HCT116 (cell line): ENCODE measurements around the gene CTBP1. TPM values are rescaled to one million over a fixed set of nuclear protein-coding genes. Genes with fewer than 3 reads are reported as not detected.

Experiments
- ATAC-seq: fragments of 200-7000 bp; cut with Tn5 transposase; 2 replicates; pipeline ENCODE4 v1.9.1; 2020; ENCODE audit warnings: mild to moderate bottlenecking, moderate library complexity
- BruUV-seq: library from RNA; stranded (reverse); fragments of 400-500 nt; replicated peaks from 2 replicates; lab custom pipeline; 2021; lab: Mats Ljungman, UMichigan
- CTCF ChIA-PET: fragments of 300-600 bp; sonication (Branson Sonifier 250); formaldehyde crosslinking; loops from one replicate; lab custom pipeline; 2021; ENCODE audit warnings: antibody characterized with exemption; lab: Charles Lee
- POLR2A ChIA-PET: fragments of 300-600, 350-600 bp; sonication (Branson Sonifier 250); formaldehyde crosslinking; loops from one replicate; lab custom pipeline; 2021; ENCODE audit warnings: antibody characterized with exemption; lab: Charles Lee
- RAD21 ChIA-PET, 2 experiments: fragments of 300-600 bp; sonication (Branson Sonifier 250); formaldehyde crosslinking; loops; one replicate each; lab custom pipeline; 2023; ENCODE audit warnings: low total read pairs in 2 of 2; ENCODE audit not compliant: uncharacterized antibody in 2 of 2, unreplicated experiment in 2 of 2, low non-redundant PET in 1 of 2; lab: Charles Lee
- DNase-seq: peaks from one replicate; pipeline ENCODE4 v3.0.0-alpha.2; 2010; ENCODE audit warnings: low read depth, low spot score
- H2AFZ ChIP-seq: fragments of 200-600 bp; shearing (Covaris generic), sonication (generic); 2 replicates; pipeline ENCODE4 v1.6.1; 2017; ENCODE audit warnings: low read depth, mixed run types, mixed read lengths, antibody characterized with exemption, low read length; ENCODE audit not compliant: poor library complexity, severe bottlenecking
- H3K27ac ChIP-seq: 2 replicates; pipeline ENCODE4 v1.5.1; 2012; ENCODE audit warnings: low read depth, low read length
- H3K27me3 ChIP-seq: fragments of 200-600 bp; sonication (generic); 2 replicates; pipeline ENCODE4 v1.6.1; 2016; ENCODE audit warnings: mixed run types, low read length, mixed read lengths; ENCODE audit not compliant: insufficient read depth
- H3K36me3 ChIP-seq, 2 experiments: fragments of 200-500 bp in 1 of 2; fragments of 200-600 bp in 1 of 2; sonication (Bioruptor generic) in 1 of 2; sonication (generic) in 1 of 2; 2 replicates each; pipeline versions ENCODE4 v1.5.1 to v1.6.1; 2014 to 2016; ENCODE audit warnings: low read length in 2 of 2, inconsistent platforms in 1 of 2, mixed read lengths in 1 of 2, mixed run types in 1 of 2; ENCODE audit not compliant: insufficient read depth in 2 of 2, control insufficient read depth in 1 of 2
- H3K4me1 ChIP-seq, 2 experiments: fragments of 200-600 bp in 1 of 2; sonication (generic) in 1 of 2; 2 replicates each; pipeline versions ENCODE4 v1.5.1 to v1.6.1; 2012 to 2017; ENCODE audit warnings: low read length in 2 of 2, inconsistent platforms in 1 of 2, mild to moderate bottlenecking in 1 of 2, mixed read lengths in 1 of 2, mixed run types in 1 of 2, moderate library complexity in 1 of 2; ENCODE audit not compliant: insufficient read depth in 2 of 2, control insufficient read depth in 1 of 2
- H3K4me2 ChIP-seq: fragments of 200-600 bp; sonication (generic); 2 replicates; pipeline ENCODE4 v1.6.1; 2017; ENCODE audit warnings: mixed run types, low read length, mixed read lengths
- H3K4me3 ChIP-seq, 2 experiments: fragments of 200-600 bp in 1 of 2; sonication (generic) in 1 of 2; replicated peaks in 1 of 2; 2 replicates each; pipeline ENCODE4 v1.5.1; 2011 to 2016; ENCODE audit warnings: low read length in 2 of 2, control low read depth in 1 of 2, low read depth in 1 of 2, mild to moderate bottlenecking in 1 of 2, mixed read lengths in 1 of 2, mixed run types in 1 of 2
- H3K79me2 ChIP-seq: fragments of 200-600 bp; sonication (generic); 2 replicates; pipeline ENCODE4 v1.6.1; 2017; ENCODE audit warnings: mild to moderate bottlenecking, mixed run types, low read length, moderate library complexity, mixed read lengths; ENCODE audit not compliant: insufficient read depth
- H3K9ac ChIP-seq: fragments of 200-600 bp; sonication (generic); 2 replicates; pipeline ENCODE4 v1.6.1; 2016; ENCODE audit warnings: low read length, mixed read lengths
- H3K9me2 ChIP-seq: fragments of 200-600 bp; sonication (generic), shearing (Covaris generic); 2 replicates; pipeline ENCODE4 v1.6.1; 2017; ENCODE audit warnings: mixed run types, mild to moderate bottlenecking, moderate library complexity; ENCODE audit not compliant: insufficient read depth
- H3K9me3 ChIP-seq, 2 experiments: fragments of 200-500 bp in 1 of 2; fragments of 200-600 bp in 1 of 2; sonication (Bioruptor generic) in 1 of 2; sonication (generic) in 1 of 2; 2 replicates each; pipeline ENCODE4 v1.6.1; 2014 to 2017; ENCODE audit warnings: low read length in 2 of 2, mixed read lengths in 2 of 2, inconsistent platforms in 1 of 2, low read depth in 1 of 2, mild to moderate bottlenecking in 1 of 2, mixed run types in 1 of 2, moderate library complexity in 1 of 2; ENCODE audit not compliant: control insufficient read depth in 1 of 2, insufficient read depth in 1 of 2
- H4K20me1 ChIP-seq: fragments of 200-600 bp; sonication (generic), shearing (Covaris generic); 2 replicates; pipeline ENCODE4 v1.6.1; 2017; ENCODE audit warnings: mixed run types, mild to moderate bottlenecking, moderate library complexity; ENCODE audit not compliant: insufficient read depth
- CEBPB ChIP-seq: IDR thresholded peaks from 2 replicates; pipeline ENCODE4 v1.6.1; 2012; ENCODE audit warnings: low read depth
- EGR1 ChIP-seq: IDR thresholded peaks from 2 replicates; pipeline ENCODE4 v1.6.1; 2012; ENCODE audit warnings: low read depth
- ELF1 ChIP-seq: IDR thresholded peaks from 2 replicates; pipeline ENCODE4 v1.6.1; 2012; ENCODE audit warnings: low read depth, borderline replicate concordance
- EZH2phosphoT487 ChIP-seq: fragments of 200-600 bp; IDR thresholded peaks from 2 replicates; pipeline ENCODE4 v1.6.1; 2018; ENCODE audit warnings: antibody characterized with exemption, borderline replicate concordance
- JUND ChIP-seq: IDR thresholded peaks from 2 replicates; pipeline ENCODE4 v1.6.1; 2012
- POLR2A ChIP-seq: IDR thresholded peaks from 2 replicates; pipeline ENCODE4 v1.7.0; 2011; ENCODE audit warnings: borderline replicate concordance; ENCODE audit not compliant: insufficient read depth, insufficient read length; ENCODE audit errors: extremely low read depth
- POLR2AphosphoS5 ChIP-seq: IDR thresholded peaks from 2 replicates; pipeline ENCODE4 v1.6.1; 2011; ENCODE audit warnings: mild to moderate bottlenecking, low read depth, low read length, moderate library complexity
- SP1 ChIP-seq: IDR thresholded peaks from 2 replicates; pipeline ENCODE4 v1.6.1; 2012; ENCODE audit warnings: low read depth
- SRF ChIP-seq: IDR thresholded peaks from 2 replicates; pipeline ENCODE4 v1.6.1; 2012; ENCODE audit warnings: low read depth
- YY1 ChIP-seq: IDR thresholded peaks from 2 replicates; pipeline ENCODE4 v1.6.1; 2011; ENCODE audit warnings: low read length, low read depth, moderate library complexity, mild to moderate bottlenecking; ENCODE audit not compliant: insufficient replicate concordance; ENCODE audit errors: extremely low read depth
- ZBTB33 ChIP-seq: IDR thresholded peaks from 2 replicates; pipeline ENCODE4 v1.6.1; 2011; ENCODE audit warnings: mild to moderate bottlenecking, low read length, moderate library complexity; ENCODE audit not compliant: insufficient replicate concordance; ENCODE audit errors: extremely low read depth
- ZNF274 ChIP-seq: fragments of 200-500 bp; sonication (Bioruptor generic); IDR thresholded peaks from 2 replicates; pipeline ENCODE4 v1.6.1; 2014; ENCODE audit warnings: mild to moderate bottlenecking, low read depth, low read length, inconsistent platforms
- intact Hi-C: fragments of 100-400 bp; cut with micrococcal nuclease; formaldehyde crosslinking; loops from 2 replicates; pipeline ENCODE4 v1.10.0; 2022
- total RNA-seq: library from RNA; stranded (reverse); gene quantifications from one replicate; pipeline ENCODE4 v1.2.1, GENCODE V29; 2021; ENCODE audit not compliant: unreplicated experiment

Gene CTBP1
- total RNA-seq, 1 experiment from 2014 or later = 175 TPM

- no peak for DNase-seq
- Histone ChIP-seq H3K4me2 (no peak overlapping the region), H3K27me3 (no peaks in the 10 kb centered on the region)
- no peak for TF ChIP-seq EGR1
- no peak for TF ChIP-seq CEBPB
- TF ChIP-seq SP1 = no peak
- TF ChIP-seq YY1 = no peak
- no peak for TF ChIP-seq POLR2A
- no peak for TF ChIP-seq SRF
- no peak for TF ChIP-seq EZH2phosphoT487
- no peak for TF ChIP-seq ZBTB33
- TF ChIP-seq POLR2AphosphoS5 = no peak
- TF ChIP-seq JUND = no peak
- TF ChIP-seq ZNF274 = no peak
- TF ChIP-seq ELF1 = no peak
- TF ChIP-seq, all 23 proteins: peak for 0
- Histone ChIP-seq H3K4me3 (no peak overlapping the region), H3K9ac (no peak overlapping the region), H3K27ac (no peak overlapping the region), H3K36me3 (no peaks in the 10 kb centered on the region), H3K4me1 (peaks cover 13 to 17% of the 10 kb centered on the region in 2 experiments), H3K9me2 (no peaks in the 10 kb centered on the region), H3K9me3 (no peaks in the 10 kb centered on the region), H4K20me1 (no peaks in the 10 kb centered on the region), H3K79me2 (no peaks in the 10 kb centered on the region), H2AFZ (no peak overlapping the region)
- intact Hi-C loops = no loop called here
- ChIA-PET RAD21 (interaction anchor here in 1 of 2 experiments (0.6 kb wide), 1 partner anchor 346 kb away, joined by 3 read pairs; no protein-coding TSS in a partner anchor), POLR2A (no interaction called here), CTCF (no interaction called here)
- ATAC-seq = no peak
- no TSS peak for BruUV-seq
Measured at GRCh38 chr4:1193206-1194009, 55.5 kb downstream of the CTBP1 start.
